Endothelial cell of umbilical vein (primary cell): ENCODE data around the gene PGP. TPM values are rescaled to one million over a fixed set of nuclear protein-coding genes. Genes with fewer than 3 reads are reported as not detected.

Experiments
- BruUV-seq: library from RNA; stranded (reverse); fragments of 400-500 nt; replicated peaks from 2 replicates; lab custom pipeline; 2021; lab: Mats Ljungman, UMichigan
- CTCF ChIA-PET: fragments of 300-600, 350-600 bp; sonication (Branson Sonifier 250); formaldehyde crosslinking; loops from one replicate; lab custom pipeline; 2021; ENCODE audit warnings: antibody characterized with exemption, inconsistent platforms; lab: Charles Lee
- POLR2A ChIA-PET: fragments of 300-600, 350-600 bp; sonication (Branson Sonifier 250); formaldehyde crosslinking; loops from one replicate; lab custom pipeline; 2021; ENCODE audit warnings: antibody characterized with exemption, inconsistent platforms; lab: Charles Lee
- DNase-seq: peaks from one replicate; pipeline ENCODE4 v3.0.0-alpha.2; 2011; ENCODE audit warnings: low read depth, low spot score
- FAIRE-seq: peaks from 2 replicates; lab custom pipeline; 2011; peaks lifted over from hg19 to GRCh38; lab: Jason Lieb, UNC
- H2AFZ ChIP-seq: 2 replicates; pipeline ENCODE4 v1.6.0; 2012; ENCODE audit warnings: low read depth, low read length, control low read depth, inconsistent platforms
- H3K27ac ChIP-seq: 2 replicates; pipeline ENCODE4 v1.5.1; 2011; ENCODE audit warnings: low read depth, mild to moderate bottlenecking, control low read depth, low read length, moderate library complexity; ENCODE audit not compliant: insufficient read depth
- H3K27me3 ChIP-seq, 2 experiments: 2 replicates each; pipeline versions ENCODE4 v1.6.0 to v1.6.1; 2011; ENCODE audit warnings: low read length in 2 of 2, mixed read lengths in 1 of 2; ENCODE audit not compliant: control insufficient read depth in 2 of 2, insufficient read depth in 2 of 2
- H3K36me3 ChIP-seq, 2 experiments: 2 replicates in 1 of 2; 3 replicates in 1 of 2; pipeline ENCODE4 v1.5.1; 2011; ENCODE audit warnings: low read length in 2 of 2, mild to moderate bottlenecking in 1 of 2, moderate library complexity in 1 of 2; ENCODE audit not compliant: control insufficient read depth in 2 of 2, insufficient read depth in 2 of 2; ENCODE audit errors: extremely low read depth in 1 of 2
- H3K4me1 ChIP-seq: 3 replicates; pipeline ENCODE4 v1.5.1; 2011; ENCODE audit warnings: mild to moderate bottlenecking, low read length; ENCODE audit not compliant: control insufficient read depth, insufficient read depth; ENCODE audit errors: extremely low read depth
- H3K4me2 ChIP-seq: 2 replicates; pipeline ENCODE4 v1.6.1; 2011; ENCODE audit warnings: low read length, control low read depth, mixed read lengths; ENCODE audit not compliant: insufficient read depth
- H3K4me3 ChIP-seq, 3 experiments: fragments of 200-600 bp in 1 of 3; sonication (generic), shearing (Covaris generic) in 1 of 3; replicated peaks in 1 of 3; 2 replicates each; pipeline ENCODE4 v1.5.1; 2011 to 2016; ENCODE audit warnings: control low read depth in 3 of 3, low read length in 3 of 3, mild to moderate bottlenecking in 2 of 3, inconsistent platforms in 1 of 3, low read depth in 1 of 3, moderate library complexity in 1 of 3; ENCODE audit not compliant: insufficient read depth in 1 of 3
- H3K79me2 ChIP-seq: 2 replicates; pipeline ENCODE4 v1.6.0; 2012; ENCODE audit warnings: low read length, inconsistent platforms; ENCODE audit not compliant: control insufficient read depth, insufficient read depth
- H3K9ac ChIP-seq: replicated peaks from 2 replicates; pipeline ENCODE3; 2011; ENCODE audit warnings: low read length, control low read depth; ENCODE audit not compliant: insufficient read depth; ENCODE audit errors: extremely low read depth
- H3K9me1 ChIP-seq: replicated peaks from 3 replicates; pipeline ENCODE4 v1.6.0; 2011; ENCODE audit warnings: mild to moderate bottlenecking, low read length; ENCODE audit not compliant: control insufficient read depth, insufficient read depth; ENCODE audit errors: extremely low read depth
- H3K9me3 ChIP-seq: replicated peaks from 2 replicates; pipeline ENCODE4 v1.5.1; 2012; ENCODE audit warnings: low read length, inconsistent platforms; ENCODE audit not compliant: control insufficient read depth, insufficient read depth
- H4K20me1 ChIP-seq: replicated peaks from 2 replicates; pipeline ENCODE3; 2011; ENCODE audit warnings: mild to moderate bottlenecking, low read length; ENCODE audit not compliant: control insufficient read depth, insufficient read depth; ENCODE audit errors: extremely low read depth
- EZH2 ChIP-seq: IDR thresholded peaks from 2 replicates; pipeline ENCODE4 v1.6.1; 2012; ENCODE audit warnings: borderline replicate concordance, low read depth, mild to moderate bottlenecking, moderate library complexity, low read length, inconsistent platforms; ENCODE audit not compliant: severe bottlenecking
- FOS ChIP-seq: IDR thresholded peaks from 2 replicates; pipeline ENCODE4 v1.6.1; 2011; ENCODE audit warnings: mild to moderate bottlenecking, low read length, moderate library complexity, borderline replicate concordance; ENCODE audit not compliant: insufficient read depth
- GATA2 ChIP-seq: IDR thresholded peaks from 2 replicates; pipeline ENCODE4 v1.7.0; 2011; ENCODE audit warnings: low read depth, mild to moderate bottlenecking, moderate library complexity, mixed read lengths, low read length; ENCODE audit not compliant: insufficient read length, insufficient read depth
- JUN ChIP-seq: IDR thresholded peaks from 2 replicates; pipeline ENCODE4 v1.6.1; 2011; ENCODE audit warnings: borderline replicate concordance, low read depth; ENCODE audit not compliant: insufficient read length, insufficient read depth
- MAX ChIP-seq: IDR thresholded peaks from 2 replicates; pipeline ENCODE4 v1.6.1; 2011; ENCODE audit not compliant: insufficient read depth, insufficient read length
- MYC ChIP-seq: IDR thresholded peaks from one replicate; pipeline ENCODE4 v1.6.1; 2011; ENCODE audit warnings: mild to moderate bottlenecking, low read depth, low read length
- POLR2A ChIP-seq: IDR thresholded peaks from 2 replicates; pipeline ENCODE4 v1.6.1; 2012; ENCODE audit warnings: low read depth, mild to moderate bottlenecking, control low read depth, low read length
- POLR2AphosphoS5 ChIP-seq: IDR thresholded peaks from 2 replicates; pipeline ENCODE4 v1.6.1; 2012; ENCODE audit warnings: low read depth, mild to moderate bottlenecking, control low read depth, low read length, moderate library complexity; ENCODE audit not compliant: insufficient read depth
- dilution Hi-C: fragments of 300-500 bp; cut with MboI; formaldehyde crosslinking; loops from one replicate; pipeline ENCODE4 v1.15.0; 2019; ENCODE audit warnings: low sequenced_read_pairs; ENCODE audit not compliant: extremely low pct_ligation_motif_present
- intact Hi-C: fragments of 100-400 bp; cut with micrococcal nuclease; formaldehyde crosslinking; loops from one replicate; pipeline ENCODE4 v1.10.0; 2022
- polyA plus RNA-seq, 4 experiments: library from polyadenylated mRNA; depleted of rRNA in 3 of 4; stranded (reverse) in 3 of 4; unstranded in 1 of 4; fragments of >200 nt; gene quantifications; 2 replicates each; pipeline versions ENCODE4 v1.2.1 to v1.2.3, GENCODE V29; 2011 to 2012; ENCODE audit warnings: missing spikeins in 1 of 4
- total RNA-seq: library from RNA; stranded (reverse); gene quantifications from 2 replicates; pipeline ENCODE4 v1.2.3, GENCODE V29; 2021
- TF ChIP-seq, protein P1 (sequence below), 2 donors: IDR thresholded peaks; 1 replicate in 1 of 2; 2 replicates in 1 of 2; pipeline ENCODE4 v1.5.1; 2011; ENCODE audit warnings: low read length in 2 of 2, mild to moderate bottlenecking in 2 of 2, moderate library complexity in 2 of 2, control low read depth in 1 of 2, inconsistent platforms in 1 of 2, low read depth in 1 of 2; ENCODE audit not compliant: insufficient read depth in 1 of 2; ENCODE audit errors: extremely low read depth in 1 of 2

Gene PGP
- total and polyA plus RNA-seq, 2 donors (not counting 3 experiments of a cell fraction or from before 2014, with no cell fraction given), result 28.5 to 29.6 TPM

GRCh38 chr16:2229632-2230250 lies 15.1 kb upstream of the PGP start:
- dilution Hi-C loops (no loop called here), intact Hi-C loops (no loop called here)
- Histone ChIP-seq H4K20me1 (no peaks in the 10 kb centered on the region), H3K4me3 (no peak overlapping the region), H3K9ac (no peak overlapping the region), H3K36me3 (peaks cover 9 to 44% of the 10 kb centered on the region in 2 experiments), H3K9me3 (no peaks in the 10 kb centered on the region), H3K4me2 (no peak overlapping the region), H3K79me2 (peaks cover 24% of the 10 kb centered on the region), H3K9me1 (no peaks in the 10 kb centered on the region), H2AFZ (no peak overlapping the region), H3K27me3 (no peaks in the 10 kb centered on the region), H3K4me1 (no peaks in the 10 kb centered on the region), H3K27ac (no peak overlapping the region)
- POLR2A ChIA-PET, result no interaction called here
- DNase-seq (no peak), FAIRE-seq (no peak)
- CTCF ChIA-PET, result no interaction called here
- no TSS peak for BruUV-seq
- TF ChIP-seq JUN (no peak), MYC (no peak), POLR2AphosphoS5 (no peak), GATA2 (no peak)

- no peak for FAIRE-seq
- H3K27ac ChIP-seq, result no peak overlapping the region
- H3K9me3 ChIP-seq, result no peaks in the 10 kb centered on the region
- peaks cover 31% of the 10 kb centered on the region for H3K79me2 ChIP-seq
- no peaks in the 10 kb centered on the region for H4K20me1 ChIP-seq
- DNase-seq, result no peak
- BruUV-seq, result no TSS peak
- no peaks in the 10 kb centered on the region for H3K9me1 ChIP-seq
- no peak overlapping the region for H2AFZ ChIP-seq
- no peak overlapping the region for H3K9ac ChIP-seq
- CTCF ChIA-PET, result no interaction called here
- dilution Hi-C loops (no loop called here), intact Hi-C loops (no loop called here)
- TF ChIP-seq, protein P1, sequence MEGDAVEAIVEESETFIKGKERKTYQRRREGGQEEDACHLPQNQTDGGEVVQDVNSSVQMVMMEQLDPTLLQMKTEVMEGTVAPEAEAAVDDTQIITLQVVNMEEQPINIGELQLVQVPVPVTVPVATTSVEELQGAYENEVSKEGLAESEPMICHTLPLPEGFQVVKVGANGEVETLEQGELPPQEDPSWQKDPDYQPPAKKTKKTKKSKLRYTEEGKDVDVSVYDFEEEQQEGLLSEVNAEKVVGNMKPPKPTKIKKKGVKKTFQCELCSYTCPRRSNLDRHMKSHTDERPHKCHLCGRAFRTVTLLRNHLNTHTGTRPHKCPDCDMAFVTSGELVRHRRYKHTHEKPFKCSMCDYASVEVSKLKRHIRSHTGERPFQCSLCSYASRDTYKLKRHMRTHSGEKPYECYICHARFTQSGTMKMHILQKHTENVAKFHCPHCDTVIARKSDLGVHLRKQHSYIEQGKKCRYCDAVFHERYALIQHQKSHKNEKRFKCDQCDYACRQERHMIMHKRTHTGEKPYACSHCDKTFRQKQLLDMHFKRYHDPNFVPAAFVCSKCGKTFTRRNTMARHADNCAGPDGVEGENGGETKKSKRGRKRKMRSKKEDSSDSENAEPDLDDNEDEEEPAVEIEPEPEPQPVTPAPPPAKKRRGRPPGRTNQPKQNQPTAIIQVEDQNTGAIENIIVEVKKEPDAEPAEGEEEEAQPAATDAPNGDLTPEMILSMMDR (IDR thresholded peaks at IDR 0.05; ENCODE audit: extremely low read depth in 1 of 2, insufficient read depth in 1 of 2, low read depth in 1 of 2, low read length in 2 of 2), result no peak
- TF ChIP-seq FOS (no peak), MYC (no peak), MAX (no peak), POLR2A (no peak), POLR2AphosphoS5 (no peak), GATA2 (no peak), JUN (no peak), EZH2 (no peak)
- H3K36me3 ChIP-seq, result peaks cover 9 to 39% of the 10 kb centered on the region in 2 experiments
- no peaks in the 10 kb centered on the region for H3K27me3 ChIP-seq
- POLR2A ChIA-PET, result no interaction called here
- H3K4me2 ChIP-seq, result no peak overlapping the region
- H3K4me1 ChIP-seq, result peaks cover 6% of the 10 kb centered on the region
- no peak overlapping the region for H3K4me3 ChIP-seq
Observed at GRCh38 chr16:2229091-2229490, 14.5 kb upstream of the PGP start.
